IMR-90 (cell line): ENCODE measurements around the gene HS6ST2. TPM values are rescaled to one million over a fixed set of nuclear protein-coding genes. Genes with fewer than 3 reads are reported as not detected.

Source experiments
- ATAC-seq: fragments of 200-7000 bp; cut with Tn5 transposase; 2 replicates; pipeline ENCODE4 v1.9.1; 2020; ENCODE audit warnings: low read depth, mild to moderate bottlenecking, moderate library complexity
- BruUV-seq: library from RNA; stranded (reverse); fragments of 400-500 nt; replicated peaks from 2 replicates; lab custom pipeline; 2021; lab: Mats Ljungman, UMichigan
- CTCF ChIA-PET: fragments of 300-600 bp; formaldehyde crosslinking; extraction: SDS; loops from one replicate; lab custom pipeline; 2021; ENCODE audit warnings: antibody characterized with exemption; lab: Yijun Ruan, JAX
- POLR2A ChIA-PET: fragments of 300-600 bp; sonication (Branson Sonifier 250); formaldehyde crosslinking; loops from one replicate; lab custom pipeline; 2022; ENCODE audit warnings: antibody characterized with exemption; ENCODE audit not compliant: unreplicated experiment; lab: Charles Lee
- DNase-seq: peaks from one replicate; pipeline ENCODE4 v3.0.0; 2013
- H2AFZ ChIP-seq: replicated peaks from 2 replicates; pipeline ENCODE3; 2013; ENCODE audit warnings: low read length, mild to moderate bottlenecking; ENCODE audit not compliant: poor library complexity
- H2AK5ac ChIP-seq: 2 replicates; pipeline ENCODE4 v1.6.1; 2013; ENCODE audit warnings: low read depth, low read length, inconsistent platforms
- H2AK9ac ChIP-seq: replicated peaks from 2 replicates; pipeline ENCODE3; 2013; ENCODE audit warnings: mild to moderate bottlenecking, low read depth, low read length, moderate library complexity; ENCODE audit not compliant: poor library complexity
- H2BK120ac ChIP-seq: 2 replicates; pipeline ENCODE4 v1.6.1; 2013; ENCODE audit warnings: low read depth, low read length, inconsistent platforms
- H2BK15ac ChIP-seq: 3 replicates; pipeline ENCODE4 v1.6.1; 2013; ENCODE audit warnings: low read depth, low read length, inconsistent platforms
- H2BK20ac ChIP-seq: 2 replicates; pipeline ENCODE4 v1.6.1; 2013; ENCODE audit warnings: low read depth, mild to moderate bottlenecking, inconsistent platforms, low read length, moderate library complexity
- H2BK5ac ChIP-seq: 2 replicates; pipeline ENCODE4 v1.6.1; 2013; ENCODE audit warnings: mild to moderate bottlenecking, low read depth, low read length, inconsistent platforms; ENCODE audit not compliant: poor library complexity, severe bottlenecking
- H3K14ac ChIP-seq: replicated peaks from 2 replicates; pipeline ENCODE4 v1.6.1; 2013; ENCODE audit warnings: low read depth, low read length, inconsistent platforms
- H3K18ac ChIP-seq: 2 replicates; pipeline ENCODE4 v1.6.1; 2013; ENCODE audit warnings: low read depth, low read length, control low read depth
- H3K23ac ChIP-seq: 2 replicates; pipeline ENCODE4 v1.6.1; 2013; ENCODE audit warnings: low read depth, low read length, inconsistent platforms
- H3K27ac ChIP-seq: 2 replicates; pipeline ENCODE4 v1.5.1; 2013; ENCODE audit warnings: mild to moderate bottlenecking, control low read depth, low read length; ENCODE audit not compliant: insufficient read depth
- H3K27me3 ChIP-seq: 2 replicates; pipeline ENCODE4 v1.6.1; 2013; ENCODE audit warnings: low read length; ENCODE audit not compliant: control insufficient read depth, insufficient read depth
- H3K36me3 ChIP-seq: 2 replicates; pipeline ENCODE4 v1.6.1; 2013; ENCODE audit warnings: low read length, mixed read lengths; ENCODE audit not compliant: control insufficient read depth, insufficient read depth
- H3K4ac ChIP-seq: 2 replicates; pipeline ENCODE4 v1.6.1; 2013; ENCODE audit warnings: low read depth, low read length, inconsistent platforms
- H3K4me1 ChIP-seq: 2 replicates; pipeline ENCODE4 v1.6.1; 2013; ENCODE audit warnings: low read length, mixed read lengths; ENCODE audit not compliant: control insufficient read depth, insufficient read depth
- H3K4me2 ChIP-seq: 2 replicates; pipeline ENCODE4 v1.6.1; 2013; ENCODE audit warnings: low read depth, mild to moderate bottlenecking, control low read depth, low read length, moderate library complexity
- H3K4me3 ChIP-seq: 2 replicates; pipeline ENCODE4 v1.5.1; 2013; ENCODE audit warnings: low read depth, mild to moderate bottlenecking, control low read depth, low read length, moderate library complexity; ENCODE audit not compliant: insufficient read depth
- H3K56ac ChIP-seq: 2 replicates; pipeline ENCODE4 v1.6.1; 2013; ENCODE audit warnings: low read length, inconsistent platforms; ENCODE audit not compliant: insufficient read depth; ENCODE audit errors: extremely low read depth
- H3K79me1 ChIP-seq, 2 experiments: 2 replicates each; pipeline ENCODE4 v1.6.1; 2013; ENCODE audit warnings: low read length in 2 of 2, inconsistent platforms in 1 of 2, low read depth in 1 of 2
- H3K9ac ChIP-seq: 2 replicates; pipeline ENCODE4 v1.6.1; 2013; ENCODE audit warnings: low read depth, low read length, control low read depth
- H3K9me1 ChIP-seq: 2 replicates; pipeline ENCODE4 v1.6.1; 2013; ENCODE audit warnings: low read length, inconsistent platforms; ENCODE audit not compliant: insufficient read depth
- H3K9me3 ChIP-seq: 2 replicates; pipeline ENCODE4 v1.6.1; 2013; ENCODE audit warnings: low read length; ENCODE audit not compliant: control insufficient read depth, insufficient read depth
- H4K20me1 ChIP-seq: 2 replicates; pipeline ENCODE4 v1.6.1; 2013; ENCODE audit warnings: low read length, inconsistent platforms; ENCODE audit not compliant: insufficient read depth
- H4K5ac ChIP-seq: 2 replicates; pipeline ENCODE4 v1.6.1; 2013; ENCODE audit warnings: mild to moderate bottlenecking, low read depth, low read length, control low read depth
- H4K8ac ChIP-seq, 2 experiments: 2 replicates each; pipeline ENCODE4 v1.6.1; 2013; ENCODE audit warnings: low read depth in 2 of 2, low read length in 2 of 2, control low read depth in 1 of 2, inconsistent platforms in 1 of 2
- H4K91ac ChIP-seq: 2 replicates; pipeline ENCODE4 v1.6.1; 2013; ENCODE audit warnings: low read depth, low read length, inconsistent platforms; ENCODE audit not compliant: insufficient read depth
- BHLHE40 ChIP-seq: fragments of 150-350 bp; IDR thresholded peaks from 2 replicates; pipeline ENCODE4 v1.6.1; 2016; ENCODE audit warnings: mild to moderate bottlenecking, low read depth, low read length
- CEBPB ChIP-seq: IDR thresholded peaks from 2 replicates; pipeline ENCODE4 v1.6.1; 2012; ENCODE audit warnings: low read depth, low read length, improper control_type of control experiment
- CHD1 ChIP-seq: IDR thresholded peaks from 2 replicates; pipeline ENCODE4 v1.6.1; 2012; ENCODE audit warnings: low read depth, low read length, improper control_type of control experiment
- CTCF ChIP-seq: conservative IDR thresholded peaks from 2 replicates; pipeline ENCODE4 v1.5.1; 2012; ENCODE audit warnings: mild to moderate bottlenecking, low read depth, low read length, improper control_type of control experiment
- ELK1 ChIP-seq: fragments of 150-350 bp; IDR thresholded peaks from 2 replicates; pipeline ENCODE4 v1.6.1; 2016; ENCODE audit warnings: low read depth, mild to moderate bottlenecking, low read length, moderate library complexity, borderline replicate concordance
- FOS ChIP-seq: fragments of 150-350 bp; IDR thresholded peaks from 2 replicates; pipeline ENCODE4 v1.6.1; 2016; ENCODE audit warnings: low read depth, low read length
- MAFK ChIP-seq: IDR thresholded peaks from 2 replicates; pipeline ENCODE4 v1.6.1; 2012; ENCODE audit warnings: low read depth, low read length, improper control_type of control experiment
- MAZ ChIP-seq: IDR thresholded peaks from 2 replicates; pipeline ENCODE4 v1.6.1; 2012; ENCODE audit warnings: low read depth, mild to moderate bottlenecking, low read length, improper control_type of control experiment, moderate library complexity, borderline replicate concordance
- MXI1 ChIP-seq: IDR thresholded peaks from 2 replicates; pipeline ENCODE4 v1.6.1; 2012; ENCODE audit warnings: low read depth, mild to moderate bottlenecking, low read length, moderate library complexity, borderline replicate concordance
- NFE2L2 ChIP-seq: fragments of 150-350 bp; IDR thresholded peaks from 2 replicates; pipeline ENCODE4 v1.6.1; 2016; ENCODE audit warnings: low read depth, mild to moderate bottlenecking, low read length
- POLR2A ChIP-seq: IDR thresholded peaks from 2 replicates; pipeline ENCODE4 v1.6.1; 2012; ENCODE audit warnings: mild to moderate bottlenecking, low read depth, low read length
- RAD21 ChIP-seq: IDR thresholded peaks from 2 replicates; pipeline ENCODE4 v1.6.1; 2012; ENCODE audit warnings: low read length, improper control_type of control experiment
- RCOR1 ChIP-seq: IDR thresholded peaks from 2 replicates; pipeline ENCODE4 v1.6.1; 2012; ENCODE audit warnings: mild to moderate bottlenecking, low read length, improper control_type of control experiment; ENCODE audit not compliant: insufficient replicate concordance
- RFX5 ChIP-seq: IDR thresholded peaks from 2 replicates; pipeline ENCODE4 v1.8.0; 2012; ENCODE audit warnings: low read depth, mild to moderate bottlenecking, low read length, moderate library complexity
- SMC3 ChIP-seq: fragments of 150-350 bp; IDR thresholded peaks from 2 replicates; pipeline ENCODE4 v1.6.1; 2016; ENCODE audit warnings: low read depth, mild to moderate bottlenecking, antibody characterized with exemption, low read length, moderate library complexity
- USF2 ChIP-seq: fragments of 150-350 bp; IDR thresholded peaks from 2 replicates; pipeline ENCODE4 v1.6.1; 2017; ENCODE audit warnings: mild to moderate bottlenecking, antibody characterized with exemption, low read length, low read depth
- WGBS, 2 experiments: methylation state at CpG; one replicate each; pipeline versions ENCODE4 v1.1.5 to v1.1.7; 2013; ENCODE audit warnings: missing lambda C conversion rate in 2 of 2; ENCODE audit not compliant: insufficient read length in 1 of 2; ENCODE audit errors: extremely low coverage in 2 of 2; 5-methylcytosine and 5-hydroxymethylcytosine counted together
- dilution Hi-C: fragments of 300-500 bp; cut with HindIII; formaldehyde crosslinking; loops from one replicate; pipeline ENCODE4 v1.14.3; 2018; ENCODE audit warnings: low sequenced_read_pairs; ENCODE audit not compliant: unreplicated experiment
- in situ Hi-C: fragments of 300-500 bp; cut with MboI; formaldehyde crosslinking; loops from 3 replicates; pipeline ENCODE4 v1.14.3; 2019; ENCODE audit warnings: low sequenced_read_pairs, inconsistent platforms, mixed read lengths
- intact Hi-C: fragments of 100-400 bp; cut with micrococcal nuclease; formaldehyde crosslinking; loops from 2 replicates; pipeline ENCODE4 v1.10.0; 2022
- polyA plus RNA-seq, 3 experiments: library from polyadenylated mRNA; depleted of rRNA; stranded (reverse); fragments of >200 nt; gene quantifications; 2 replicates each; pipeline ENCODE4 v1.2.3, GENCODE V29; 2012; ENCODE audit warnings: low replicate concordance in 1 of 3
- total RNA-seq: library from RNA; depleted of rRNA; stranded (reverse); fragments of >200 nt; gene quantifications from 2 replicates; pipeline ENCODE4 v1.2.3, GENCODE V29; 2012

Gene HS6ST2
- total and polyA plus RNA-seq, 2 of the 4 experiments (the other 2 are of a cell fraction): not detected

GRCh38 chrX:132837967-132838366 lies 120.5 kb downstream of the HS6ST2 start:
- WGBS, 2 experiments: 40% methylated on average over 3 of the region's 5 CpGs; no CpG with 5 or more reads in 1 of the 2 experiments
- intact Hi-C loops (no loop called here), dilution Hi-C loops (no loop called here), in situ Hi-C loops (no loop called here)
- H4K5ac ChIP-seq: no peak overlapping the region
- peaks cover 2% of the 10 kb centered on the region; the same call in 1 of the 2 replicates for H3K27me3 ChIP-seq
- H3K56ac ChIP-seq: no peak overlapping the region
- no peak overlapping the region for H3K14ac ChIP-seq
- H4K20me1 ChIP-seq: no peaks in the 10 kb centered on the region
- H3K79me1 ChIP-seq: no peaks in the 10 kb centered on the region
- no peak overlapping the region for H3K9ac ChIP-seq
- no peak overlapping the region for H2AFZ ChIP-seq
- POLR2A ChIA-PET: no interaction called here
- H3K4me1 ChIP-seq: no peaks in the 10 kb centered on the region
- H3K36me3 ChIP-seq: no peaks in the 10 kb centered on the region
- no peak overlapping the region for H3K4ac ChIP-seq
- H3K4me3 ChIP-seq: no peak overlapping the region
- H3K9me1 ChIP-seq: no peaks in the 10 kb centered on the region
- no peak overlapping the region for H4K91ac ChIP-seq
- no peak overlapping the region for H3K27ac ChIP-seq
- H3K23ac ChIP-seq: no peak overlapping the region
- H2BK20ac ChIP-seq: no peak overlapping the region
- no peak overlapping the region for H3K18ac ChIP-seq
- H2AK5ac ChIP-seq: no peak overlapping the region
- no peaks in the 10 kb centered on the region; the same call in 1 of the 2 replicates for H3K9me3 ChIP-seq
- H2BK5ac ChIP-seq: no peak overlapping the region
- no peak for TF ChIP-seq ELK1
- no peak for TF ChIP-seq FOS
- TF ChIP-seq MAFK: no peak
- TF ChIP-seq RCOR1: no peak
- TF ChIP-seq CEBPB: no peak
- no peak for TF ChIP-seq MXI1
- no peak for TF ChIP-seq RAD21
- TF ChIP-seq NFE2L2: no peak
- TF ChIP-seq USF2: no peak
- TF ChIP-seq POLR2A: no peak
- no peak for TF ChIP-seq SMC3
- TF ChIP-seq CHD1: no peak
- no peak for TF ChIP-seq MAZ
- no peak for TF ChIP-seq RFX5
- TF ChIP-seq BHLHE40: no peak
- no peak for TF ChIP-seq CTCF
- no peak overlapping the region for H2BK120ac ChIP-seq
- H3K4me2 ChIP-seq: no peak overlapping the region
- ATAC-seq (no peak), DNase-seq (no peak)
- H2AK9ac ChIP-seq: no peak overlapping the region
- H4K8ac ChIP-seq: no peak overlapping the region
- no TSS peak for BruUV-seq
- no peak overlapping the region for H2BK15ac ChIP-seq
- CTCF ChIA-PET: no interaction called here
